GM19193 (cell line): Measurements from ENCODE around the gene RAB30.
A peak's percentile ranks its signal among the peaks of the same experiment; 100 is the strongest.

Source experiments
- POLR2A ChIP-seq: IDR thresholded peaks from 4 replicates; pipeline ENCODE4 v1.6.1; 2011; ENCODE audit not compliant: insufficient read depth, insufficient read length; ENCODE audit errors: extremely low read depth

The RAB30 gene

GRCh38 chr11:83008581-83008923, 63.1 kb downstream of the RAB30 start:
- no peak for TF ChIP-seq POLR2A

DNA sequence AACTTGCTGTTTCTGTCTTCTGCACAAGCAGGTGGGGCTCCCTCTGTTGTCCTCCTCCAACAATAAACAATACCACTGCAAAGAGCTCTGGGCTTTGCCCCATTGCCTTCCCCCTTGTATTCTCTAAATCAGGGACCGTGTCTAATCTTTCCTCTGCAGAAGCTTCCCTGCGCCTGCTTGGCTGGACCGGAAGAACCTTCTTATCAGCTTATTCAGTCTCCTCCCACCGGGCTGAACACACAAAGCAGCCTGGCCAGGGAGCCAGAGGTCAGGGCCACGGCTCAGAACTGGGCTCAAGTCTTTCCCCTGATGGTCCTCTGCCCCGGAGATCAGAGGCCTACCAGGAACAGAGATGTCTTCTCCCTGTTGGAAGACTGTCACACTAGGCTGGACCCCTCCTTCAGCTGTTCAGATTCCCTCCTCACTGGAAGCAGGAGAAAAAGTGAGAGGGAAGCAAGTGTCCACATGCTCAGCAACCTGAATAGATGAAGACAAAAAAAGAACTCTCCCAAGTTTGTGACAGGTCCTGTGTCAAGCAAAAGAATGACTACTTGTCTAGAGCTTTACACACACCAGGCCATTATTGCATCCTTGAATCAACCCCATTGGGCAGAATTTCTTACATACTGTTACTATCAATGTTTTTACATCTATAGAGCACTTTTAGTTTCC, 63.7 kb downstream of the RAB30 start:
- no peak for TF ChIP-seq POLR2A

GRCh38 chr11:83007477-83007876, 64.2 kb downstream of the RAB30 start:
- TF ChIP-seq POLR2A = no peak

DNA sequence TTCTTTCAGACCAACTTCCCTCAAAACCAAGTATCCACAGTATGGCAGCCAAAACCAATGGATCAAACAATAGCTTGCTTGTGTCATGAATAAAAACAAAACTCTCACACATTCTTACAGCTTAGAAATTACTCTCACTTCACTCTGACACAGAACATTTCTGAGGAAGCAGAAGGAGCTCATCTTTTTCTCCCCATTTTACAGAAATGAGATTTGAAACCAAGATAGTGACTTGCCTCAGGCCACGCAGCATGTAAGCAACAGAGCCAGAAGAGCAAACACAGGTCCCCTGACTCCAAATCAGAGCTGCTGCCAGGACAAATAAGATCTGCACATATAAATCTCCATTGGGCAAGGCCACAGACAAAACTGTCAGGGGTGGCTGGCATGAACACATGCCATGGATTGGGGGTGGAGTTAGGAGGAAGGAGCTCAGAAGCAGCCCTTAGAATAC, 64.8 kb downstream of the RAB30 start:
- no peak for TF ChIP-seq POLR2A

DNA sequence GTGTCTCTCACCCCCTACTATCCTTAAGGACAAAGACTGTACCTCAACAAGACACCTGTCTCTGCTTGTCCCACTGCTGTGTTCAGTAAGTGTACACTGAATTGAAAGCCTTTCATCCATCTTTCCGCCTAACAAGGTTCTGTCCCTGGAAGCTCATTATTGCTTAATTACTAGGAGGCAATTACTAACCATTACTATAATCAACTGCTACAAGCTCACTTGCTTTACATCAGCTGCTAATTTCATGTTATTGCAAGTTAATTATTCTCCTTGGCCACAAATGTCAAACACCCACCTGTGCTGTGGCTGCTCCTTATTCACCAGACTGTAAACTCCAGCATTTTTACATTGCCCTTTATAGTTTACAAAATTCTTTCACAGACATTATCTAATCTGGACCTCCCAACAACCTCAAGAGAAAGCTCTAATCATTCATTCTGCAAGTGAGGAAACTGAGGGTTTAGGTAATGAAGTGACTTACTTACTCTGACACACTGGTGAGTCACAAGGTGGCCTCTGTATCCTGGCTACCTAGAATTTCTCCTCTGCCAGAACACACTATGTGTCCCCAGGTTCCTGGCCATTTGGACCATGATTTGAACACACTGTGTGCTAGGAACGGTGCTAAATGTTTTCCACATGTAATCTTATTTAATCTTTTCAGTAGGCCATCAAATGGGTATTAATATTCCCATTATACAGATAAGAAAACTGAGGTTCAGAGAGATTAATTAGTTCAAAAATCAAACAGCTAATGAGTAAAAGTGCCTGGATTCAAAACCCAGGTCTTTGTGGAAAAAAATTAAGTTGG, 66.7 kb downstream of the RAB30 start:
- TF ChIP-seq POLR2A = no peak

GRCh38 chr11:83002522-83002921, 69.2 kb downstream of the RAB30 start:
- TF ChIP-seq POLR2A = no peak

- TF ChIP-seq POLR2A = no peak
Measured at GRCh38 chr11:83002053-83002452, 69.6 kb downstream of the RAB30 start.

- no peak for TF ChIP-seq POLR2A
Measured at GRCh38 chr11:83000381-83000780, 71.3 kb downstream of the RAB30 start.

- TF ChIP-seq POLR2A = no peak
Measured at GRCh38 chr11:82999232-82999631, 72.5 kb downstream of the RAB30 start.

DNA sequence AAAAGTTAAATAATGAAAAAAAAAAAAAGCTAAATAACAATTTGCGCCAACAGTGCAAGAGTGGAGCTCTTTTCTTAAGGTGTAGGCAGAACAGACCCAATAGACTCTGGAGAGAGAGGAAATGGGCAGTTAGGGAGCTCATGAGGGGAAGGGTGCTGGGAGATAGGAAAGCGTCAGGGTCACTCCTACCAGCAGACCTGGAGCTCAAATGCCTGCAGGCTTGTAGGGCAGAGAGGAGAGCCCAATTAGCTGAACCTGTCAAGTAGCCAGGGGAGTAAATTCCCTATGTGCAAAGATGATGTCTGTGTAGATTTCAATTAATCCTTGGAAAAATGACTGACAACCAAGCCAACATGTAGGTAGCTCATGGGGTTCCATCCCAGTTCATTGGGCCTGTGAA, 73.0 kb downstream of the RAB30 start:
- no peak for TF ChIP-seq POLR2A

- peak; percentile 52 for TF ChIP-seq POLR2A
Measured at GRCh38 chr11:82996966-82997606, 74.6 kb downstream of the RAB30 start.

GRCh38 chr11:82995754-82996398, 75.8 kb downstream of the RAB30 start:
- TF ChIP-seq POLR2A = peak; percentile 32

- no peak for TF ChIP-seq POLR2A
Measured at GRCh38 chr11:82995235-82995634, 76.5 kb downstream of the RAB30 start.

DNA sequence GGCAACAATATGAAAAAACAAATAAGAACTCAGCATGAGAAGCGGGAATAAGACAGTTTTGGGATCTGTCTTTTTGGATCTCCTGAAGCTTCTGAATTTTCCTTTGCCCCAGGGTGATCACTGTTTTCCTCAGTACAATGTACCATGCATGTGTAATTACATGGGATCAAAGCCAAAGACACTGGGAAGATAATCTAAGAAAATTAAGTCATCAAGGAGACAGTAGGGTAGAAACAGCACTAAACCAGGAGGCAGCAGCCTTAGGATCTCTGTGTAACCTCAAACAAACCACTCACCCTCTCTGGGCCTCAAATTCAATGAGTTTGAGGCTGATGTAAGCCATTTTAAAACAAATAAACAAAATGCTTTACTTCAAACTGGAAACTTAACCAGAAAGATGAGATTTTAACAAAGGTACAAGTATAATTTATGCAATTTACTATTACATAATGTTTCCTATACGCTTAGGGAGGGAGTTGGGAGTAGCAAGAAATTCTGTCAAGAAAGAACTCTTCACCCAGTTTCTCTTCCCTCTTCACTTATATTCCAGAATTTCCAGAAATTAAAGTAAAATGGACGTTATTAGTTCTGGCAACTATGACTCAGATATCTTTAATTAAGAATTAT, 77.0 kb downstream of the RAB30 start:
- TF ChIP-seq POLR2A = no peak

- no peak for TF ChIP-seq POLR2A
Measured at GRCh38 chr11:82992223-82992622, 79.5 kb downstream of the RAB30 start.
